SKM-1 (cell line): ENCODE results near the gene SELENBP1.
"Not testable (repeated sequence)": the region's sequence is repeated elsewhere in the genome, so short reads cannot be mapped to it uniquely, and the experiment has no call there.

ENCODE experiments used
- DNase-seq: peaks from one replicate; lab custom pipeline; 2025; ENCODE audit not compliant: unreplicated experiment; lab: John Stamatoyannopoulos, UW

The SELENBP1 gene

DNA sequence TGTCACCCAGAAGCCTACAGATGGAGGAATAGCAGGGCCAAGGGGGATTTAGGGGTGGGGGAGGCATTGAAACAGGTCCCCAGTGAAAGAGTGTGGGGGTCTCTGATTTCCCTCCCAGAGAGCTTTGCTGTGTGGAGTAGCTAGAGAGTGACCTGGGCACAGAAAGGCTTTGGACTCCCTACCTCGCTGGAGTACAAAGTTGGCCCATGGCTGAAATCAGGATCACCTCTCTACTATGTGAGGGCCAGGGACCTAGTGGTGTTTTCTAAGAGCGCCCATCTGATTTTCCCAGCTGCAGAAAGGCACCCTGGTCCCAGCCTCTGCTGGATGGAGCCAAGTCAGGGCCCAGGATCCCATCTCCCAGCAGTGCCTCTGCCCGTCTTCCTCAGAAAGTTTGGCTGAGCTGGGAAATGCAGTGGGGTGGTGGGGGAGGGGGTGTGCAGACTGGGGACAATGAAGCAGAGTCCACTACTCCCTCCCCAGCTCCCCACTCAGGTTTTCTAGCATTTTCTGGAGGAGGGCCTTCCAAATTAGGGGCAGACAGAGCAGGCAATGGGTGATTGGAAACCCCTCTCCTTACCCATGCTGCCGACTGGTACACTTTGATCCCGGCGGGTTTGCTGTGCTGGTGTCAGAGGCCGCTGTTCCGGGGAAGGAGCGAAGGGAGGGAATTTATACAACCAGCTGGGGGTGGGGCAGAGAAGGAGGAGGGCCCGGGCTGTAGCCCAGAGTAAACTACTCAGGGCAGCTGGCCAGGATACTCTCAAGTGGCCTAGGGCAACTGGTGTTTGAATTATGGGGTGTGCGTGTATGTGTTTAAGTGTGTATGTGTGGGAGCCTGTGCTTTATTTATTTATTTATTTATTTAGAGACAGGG is at the start of gene SELENBP1:
TSS of gene SELENBP1 (minus strand) at position 648 of the 877 bp plus-strand sequence. CDS start at position 584, 64 bp downstream.
- DNase-seq, result no peak

DNA sequence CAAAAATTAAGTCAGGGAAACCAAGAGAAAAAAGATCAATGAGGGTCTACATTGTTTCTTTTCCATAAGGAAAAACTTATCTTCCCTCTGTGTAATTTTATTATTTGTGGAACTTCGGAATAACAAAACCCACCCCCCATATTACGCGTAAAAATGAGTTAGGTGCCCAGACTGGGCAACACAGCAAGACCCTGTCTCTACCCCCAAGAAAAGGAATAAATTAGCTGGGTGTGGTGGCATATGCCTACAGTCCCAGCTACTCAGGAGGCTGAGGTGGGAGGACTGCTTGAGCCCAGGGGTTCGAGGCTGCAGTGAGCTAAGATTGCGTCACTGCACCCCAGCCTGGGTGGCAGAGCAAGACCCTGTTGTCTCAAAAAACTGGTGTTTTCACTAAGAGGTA is 47.3 kb upstream of the SELENBP1 start:
- no peak for DNase-seq

DNA sequence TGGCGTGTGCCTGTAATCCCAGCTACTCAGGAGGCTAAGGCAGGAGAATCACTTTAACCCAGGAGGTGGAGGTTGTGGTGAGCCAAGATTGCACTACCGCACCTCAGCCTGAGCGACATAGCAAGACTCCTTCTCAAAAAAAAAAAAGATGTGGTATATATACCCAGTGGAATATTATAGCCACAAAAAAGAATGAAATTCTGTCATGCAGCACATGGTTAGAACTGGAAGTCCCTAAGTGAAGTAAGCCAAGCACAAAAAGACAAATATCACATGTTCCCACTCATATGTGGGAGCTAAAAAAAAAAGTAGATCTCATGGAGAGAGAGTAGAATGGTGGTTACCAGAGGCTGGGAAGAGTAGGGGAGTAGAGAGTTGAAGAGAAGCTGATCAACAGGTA is 45.6 kb upstream of the SELENBP1 start:
- no peak for DNase-seq

GRCh38 chr1:151416231-151416630 is 43.7 kb upstream of the SELENBP1 start:
- DNase-seq, result no peak

DNA sequence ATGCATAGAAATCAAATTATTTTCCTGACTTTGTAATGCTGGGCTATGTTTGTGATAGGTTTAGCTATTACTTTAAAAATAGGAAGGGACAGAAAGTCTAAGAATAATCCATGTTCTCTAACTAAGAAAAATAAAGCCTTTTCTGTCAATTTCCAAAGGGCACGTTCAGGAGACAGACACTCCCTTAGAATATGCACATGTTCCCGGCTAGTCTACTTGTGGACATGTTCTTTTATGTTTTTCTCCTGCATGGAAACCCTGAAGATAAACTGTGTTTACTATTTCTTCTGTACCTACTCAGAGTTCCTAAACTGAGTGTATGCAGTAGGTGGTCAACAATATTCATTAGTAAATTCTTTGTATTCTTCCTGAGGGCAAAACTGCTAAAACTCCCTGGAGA is 39.4 kb upstream of the SELENBP1 start:
- DNase-seq, result no peak

GRCh38 chr1:151408891-151409290 is 36.4 kb upstream of the SELENBP1 start:
- DNase-seq, result no peak

- DNase-seq, result no peak
Measured at GRCh38 chr1:151407304-151407703, 34.8 kb upstream of the SELENBP1 start.

DNA sequence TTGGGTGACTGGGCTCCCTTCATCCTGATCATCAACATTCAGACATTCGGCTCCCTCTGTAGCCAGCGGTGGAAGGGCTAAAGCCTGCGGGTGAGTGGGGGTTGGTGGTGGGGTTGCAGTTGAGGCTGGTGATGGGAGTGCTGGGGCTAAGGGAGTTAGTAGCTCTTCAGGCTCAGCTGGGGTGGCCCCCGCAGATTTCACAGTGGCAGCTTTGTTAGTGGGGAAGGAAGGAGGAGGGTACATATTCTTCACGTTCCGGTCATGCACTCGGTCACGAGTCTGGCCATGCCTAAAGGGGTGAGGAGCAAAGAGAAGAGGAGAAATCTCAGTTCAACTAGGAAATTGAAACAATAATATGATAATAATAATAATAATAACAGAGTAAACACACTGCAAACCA is 33.7 kb upstream of the SELENBP1 start:
- DNase-seq, result no peak

GRCh38 chr1:151405187-151405951 is 32.9 kb upstream of the SELENBP1 start:
- no peak for DNase-seq

- no peak for DNase-seq
Measured at GRCh38 chr1:151403612-151404011, 31.1 kb upstream of the SELENBP1 start.

DNA sequence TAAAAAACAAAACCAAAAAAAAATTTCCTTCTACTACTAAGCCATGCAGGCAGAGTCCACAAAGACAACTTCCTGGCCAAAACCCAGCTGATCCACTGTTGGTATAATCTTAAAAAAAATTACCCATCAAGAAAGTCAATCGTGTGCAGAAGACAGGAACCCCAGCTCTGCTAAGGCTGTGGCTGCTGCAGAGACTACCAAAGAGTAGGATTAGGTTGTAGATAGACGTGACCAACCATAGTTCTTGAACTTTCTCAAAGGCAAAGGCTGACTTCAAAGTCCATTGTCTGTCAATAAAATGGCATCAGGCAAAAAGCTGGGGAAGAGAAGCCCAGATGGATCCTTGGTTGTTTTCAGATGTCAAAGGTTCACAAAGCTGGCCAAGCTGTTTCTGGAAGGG is 30.3 kb upstream of the SELENBP1 start:
- no peak for DNase-seq

- DNase-seq, result no peak
Measured at GRCh38 chr1:151401860-151402259, 29.4 kb upstream of the SELENBP1 start.

DNA sequence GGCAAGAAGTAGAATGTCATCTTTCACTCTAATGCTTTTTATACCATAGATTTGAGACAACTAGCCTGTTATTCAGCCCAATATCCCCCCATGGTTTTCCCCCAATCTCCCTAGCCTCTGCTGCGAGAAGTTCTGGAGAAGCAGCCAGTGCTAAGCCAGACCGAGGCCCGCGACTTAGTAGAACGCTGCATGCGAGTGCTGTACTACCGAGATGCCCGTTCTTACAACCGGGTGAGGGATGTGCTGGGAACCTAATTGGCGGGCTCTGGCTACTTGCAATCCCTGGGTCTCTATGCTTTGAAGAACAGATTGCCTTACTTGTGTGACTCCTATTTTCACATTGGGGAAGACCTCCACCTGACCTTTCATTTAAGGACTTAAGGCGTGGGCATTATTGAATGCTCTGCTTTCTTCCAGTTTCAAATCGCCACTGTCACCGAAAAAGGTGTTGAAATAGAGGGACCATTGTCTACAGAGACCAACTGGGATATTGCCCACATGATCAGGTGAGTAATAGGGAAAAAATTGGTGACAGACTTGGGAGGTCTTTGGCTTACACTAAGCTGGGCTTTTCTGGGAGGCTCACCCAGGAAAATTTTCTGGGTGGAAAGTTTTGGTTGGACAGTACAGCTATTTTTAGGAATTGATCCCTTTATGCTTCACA is 28.8 kb upstream of the SELENBP1 start:
- no peak for DNase-seq

GRCh38 chr1:151399324-151400171 is 27.0 kb upstream of the SELENBP1 start, which contains the start of gene PSMB4:
PSMB4 (plus strand) TSS chr1:151399573; CDS start chr1:151399588, 15 bp downstream.
- peak; percentile 99 for DNase-seq

DNA sequence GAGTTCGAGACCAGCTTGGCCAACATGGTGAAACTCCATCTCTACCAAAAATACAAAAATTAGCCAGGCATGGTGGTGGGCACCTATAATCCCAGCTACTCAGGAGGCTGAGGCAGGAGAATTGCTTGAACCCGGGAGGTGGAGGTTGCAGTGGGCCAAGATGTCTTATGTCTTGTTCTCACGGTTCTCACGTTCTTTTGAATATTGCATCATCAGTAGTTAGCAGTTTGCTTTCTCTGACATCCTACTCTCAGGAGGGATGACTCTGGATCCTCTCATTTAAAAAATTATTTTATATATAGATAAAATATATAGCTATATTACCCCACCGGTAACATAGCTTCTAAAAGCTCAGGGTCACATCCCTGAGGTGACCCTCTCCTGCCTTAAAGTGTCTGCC is 23.8 kb upstream of the SELENBP1 start:
- not testable (repeated sequence) for DNase-seq

DNA sequence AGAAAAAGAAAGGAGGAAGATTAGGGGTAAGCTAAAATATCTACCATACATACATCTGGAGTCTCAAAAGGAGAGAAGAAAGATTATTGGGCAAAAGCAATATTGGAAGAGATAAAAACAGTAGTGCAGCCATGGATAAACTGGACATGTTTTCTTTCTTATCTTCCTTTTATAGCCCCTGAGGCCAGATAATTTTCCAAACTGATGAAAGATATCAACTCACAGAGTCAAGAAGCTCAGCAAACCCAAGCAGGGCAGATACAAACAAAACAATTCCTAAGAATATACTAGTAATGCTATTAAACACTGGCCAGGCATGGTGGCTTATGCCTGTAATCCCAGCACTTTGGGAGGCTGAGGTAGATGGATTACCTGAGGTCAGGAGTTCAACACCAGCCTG is 21.1 kb upstream of the SELENBP1 start:
- DNase-seq, result no peak

GRCh38 chr1:151391079-151391563 is 18.6 kb upstream of the SELENBP1 start:
- DNase-seq, result no peak

DNA sequence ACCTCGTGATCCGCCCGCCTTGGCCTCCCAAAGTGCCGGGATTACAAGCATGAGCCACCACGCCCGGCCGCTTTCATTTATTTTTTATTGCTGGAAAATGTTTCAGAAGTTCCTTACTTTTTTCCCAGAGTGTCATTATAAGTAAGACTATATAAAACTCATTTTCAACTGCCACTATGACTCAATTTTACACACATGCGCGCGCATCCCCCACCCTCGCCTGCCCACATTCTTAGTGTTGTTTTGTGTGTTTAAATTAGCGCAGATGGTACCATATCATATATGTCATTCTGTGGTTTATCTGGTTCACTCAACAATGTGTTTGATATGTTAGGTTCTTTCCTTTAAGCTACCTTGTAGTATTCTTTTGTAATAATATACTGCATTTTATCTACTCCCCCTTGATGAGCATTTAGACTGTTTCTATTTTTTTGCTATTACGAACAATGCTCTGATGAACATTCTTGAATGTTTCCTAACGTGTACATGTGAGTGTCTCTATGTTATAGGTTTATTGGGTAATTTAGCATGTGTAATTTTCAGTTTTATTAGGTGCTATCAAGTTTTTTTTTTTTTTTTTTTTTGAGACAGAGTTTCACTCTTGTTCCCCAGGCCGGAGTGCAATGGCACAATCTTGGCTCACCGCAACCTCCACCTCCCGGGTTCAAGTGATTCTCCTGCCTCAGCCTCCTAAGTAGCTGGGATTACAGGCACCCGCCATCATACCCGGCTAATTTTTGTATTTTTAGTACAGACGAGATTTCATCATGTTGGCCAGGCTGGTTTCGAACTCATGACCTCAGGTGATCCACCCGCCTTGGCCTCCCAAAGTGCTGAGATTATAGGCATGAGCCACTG is 17.9 kb upstream of the SELENBP1 start:
- not testable (repeated sequence) for DNase-seq

GRCh38 chr1:151386002-151386401 is 13.5 kb upstream of the SELENBP1 start:
- no peak for DNase-seq
